Measurements from ENCODE around the gene HAUS7.

- TF ChIP-seq CTCF (conservative IDR thresholded peaks at IDR 0.05) = no peak
- no peak for TF ChIP-seq EZH2 (IDR thresholded peaks at IDR 0.05; ENCODE audit: low read depth)
These were observed 12.4 kb downstream of the HAUS7 start for GRCh38 chrX:153457827-153458466.
